ENCODE results near the gene RBM7.
A peak's percentile ranks its signal among the peaks of the same experiment; 100 is the strongest.

The RBM7 gene

GRCh38 chr11:114366331-114367243 lies 33.9 kb upstream of the RBM7 start:
- TF ChIP-seq, protein P1, sequence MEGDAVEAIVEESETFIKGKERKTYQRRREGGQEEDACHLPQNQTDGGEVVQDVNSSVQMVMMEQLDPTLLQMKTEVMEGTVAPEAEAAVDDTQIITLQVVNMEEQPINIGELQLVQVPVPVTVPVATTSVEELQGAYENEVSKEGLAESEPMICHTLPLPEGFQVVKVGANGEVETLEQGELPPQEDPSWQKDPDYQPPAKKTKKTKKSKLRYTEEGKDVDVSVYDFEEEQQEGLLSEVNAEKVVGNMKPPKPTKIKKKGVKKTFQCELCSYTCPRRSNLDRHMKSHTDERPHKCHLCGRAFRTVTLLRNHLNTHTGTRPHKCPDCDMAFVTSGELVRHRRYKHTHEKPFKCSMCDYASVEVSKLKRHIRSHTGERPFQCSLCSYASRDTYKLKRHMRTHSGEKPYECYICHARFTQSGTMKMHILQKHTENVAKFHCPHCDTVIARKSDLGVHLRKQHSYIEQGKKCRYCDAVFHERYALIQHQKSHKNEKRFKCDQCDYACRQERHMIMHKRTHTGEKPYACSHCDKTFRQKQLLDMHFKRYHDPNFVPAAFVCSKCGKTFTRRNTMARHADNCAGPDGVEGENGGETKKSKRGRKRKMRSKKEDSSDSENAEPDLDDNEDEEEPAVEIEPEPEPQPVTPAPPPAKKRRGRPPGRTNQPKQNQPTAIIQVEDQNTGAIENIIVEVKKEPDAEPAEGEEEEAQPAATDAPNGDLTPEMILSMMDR (IDR thresholded peaks at IDR 0.05; ENCODE audit: low read depth, low read length) = no peak
- DNase-seq (ENCODE audit: extremely low read depth, low read depth) = no peak

GRCh38 chr11:114367244-114367957 lies 33.1 kb upstream of the RBM7 start:
- DNase-seq (ENCODE audit: extremely low read depth, low read depth) = no peak
- TF ChIP-seq, protein P1 (IDR thresholded peaks at IDR 0.05; ENCODE audit: low read depth, low read length) = no peak

DNA sequence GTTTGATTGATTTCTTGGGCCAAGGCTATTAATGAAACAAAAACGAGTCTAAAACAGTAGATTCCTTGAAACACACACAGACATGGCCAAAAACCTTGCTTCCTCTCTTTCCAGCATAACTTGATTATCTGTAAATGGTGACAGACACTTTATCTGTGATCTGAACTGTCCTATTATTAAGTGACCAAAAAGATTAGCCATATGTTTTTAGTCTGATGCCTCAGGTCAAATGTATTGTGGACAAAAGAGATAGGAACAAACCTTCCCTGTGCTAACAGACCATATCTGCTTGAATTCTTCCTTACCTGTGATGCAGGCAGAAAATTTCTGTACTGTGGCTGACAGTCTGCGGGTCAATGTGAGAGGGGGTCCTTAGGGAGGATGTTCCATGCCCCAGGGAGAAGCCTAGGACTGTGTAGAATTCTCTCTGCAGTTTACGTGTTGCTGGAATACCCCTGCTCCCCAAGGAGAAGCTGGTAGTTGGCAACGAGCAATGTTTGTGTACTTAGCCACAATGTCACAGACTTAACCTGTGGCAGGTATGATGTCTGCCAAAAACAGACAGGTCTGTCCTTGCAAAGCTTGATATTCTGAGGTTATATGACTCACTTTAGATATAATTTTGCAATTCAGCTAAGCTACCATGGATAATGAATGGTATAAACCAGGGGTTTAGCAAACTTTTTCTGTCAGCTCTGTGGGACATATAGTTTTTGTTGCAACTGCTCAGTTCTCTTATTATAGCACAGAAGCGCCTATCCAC lies 31.4 kb upstream of the RBM7 start:
- TF ChIP-seq, protein P1 (IDR thresholded peaks at IDR 0.05; ENCODE audit: low read depth, low read length) = no peak
- DNase-seq (ENCODE audit: extremely low read depth, low read depth) = no peak

DNA sequence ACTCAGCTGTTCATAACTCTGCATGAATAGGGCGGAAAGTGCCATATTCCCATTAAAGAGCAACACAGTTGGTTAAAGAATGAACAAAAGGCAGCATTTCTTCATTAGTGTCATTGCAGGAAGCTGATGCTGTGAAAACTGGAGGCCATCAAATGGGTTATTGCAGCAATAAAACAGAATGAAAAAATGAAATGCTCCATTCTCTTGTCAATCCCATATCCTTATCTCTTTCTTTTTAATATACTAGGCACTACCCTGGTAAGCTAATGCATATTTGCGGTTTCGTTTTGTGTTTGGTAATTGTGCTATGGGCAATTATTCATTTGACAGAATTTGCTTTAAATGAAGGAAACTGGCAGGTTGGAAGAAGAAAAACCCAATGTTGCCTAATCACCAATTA lies 25.4 kb upstream of the RBM7 start:
- DNase-seq (ENCODE audit: extremely low read depth, low read depth) = no peak

DNA sequence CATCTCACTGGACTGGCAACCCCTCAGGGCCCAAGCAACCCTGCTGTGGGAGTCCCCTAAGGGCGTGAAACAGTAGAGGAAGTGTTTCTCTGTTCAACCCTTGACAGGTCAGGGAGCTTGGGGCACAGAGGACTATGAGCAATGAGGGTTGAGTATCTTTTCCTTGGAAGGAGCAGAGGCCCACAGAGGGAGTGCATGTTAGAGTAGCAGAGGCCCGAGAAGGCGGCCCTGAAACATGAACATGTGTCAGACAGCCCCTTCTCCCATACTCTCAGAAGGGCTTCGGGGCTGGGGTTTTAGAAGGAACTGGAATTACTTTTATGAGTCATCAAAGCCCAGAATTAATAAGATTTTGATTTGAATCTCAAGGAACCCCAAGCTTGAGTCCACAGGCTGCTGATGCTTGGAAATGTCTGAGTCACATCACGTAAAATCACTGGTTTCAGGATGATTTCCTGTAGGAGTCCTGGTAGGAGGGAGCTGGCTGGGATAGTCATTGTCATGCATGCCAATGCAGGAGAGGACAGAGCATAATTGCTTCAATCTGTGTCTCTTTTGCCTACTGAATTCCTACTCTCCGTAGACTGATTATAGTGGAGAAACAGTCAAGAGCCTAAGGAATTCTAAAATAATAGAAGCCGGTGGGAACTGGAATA lies 22.7 kb upstream of the RBM7 start:
- TF ChIP-seq, protein P1 (IDR thresholded peaks at IDR 0.05; ENCODE audit: low read depth, low read length) = no peak
- DNase-seq (ENCODE audit: extremely low read depth, low read depth) = peak; percentile 82

More for the DNA sequence above, 25.4 kb upstream of the RBM7 start:
- TF ChIP-seq, protein P1 (IDR thresholded peaks at IDR 0.05; ENCODE audit: low read depth, low read length) = no peak

- no peak for DNase-seq (ENCODE audit: extremely low read depth, low read depth)
- TF ChIP-seq, protein P1 (IDR thresholded peaks at IDR 0.05; ENCODE audit: low read depth, low read length) = no peak
Observed at GRCh38 chr11:114379394-114380069, 20.9 kb upstream of the RBM7 start.

Data from AG09319 (cell line).